ENCODE data around the gene CAPN15.

Gene CAPN15

GRCh38 chr16:533391-534123 is 6.0 kb downstream of the CAPN15 start:
- FAIRE-seq: no peak

GRCh38 chr16:534135-534534 is 6.6 kb downstream of the CAPN15 start:
- FAIRE-seq (no peak), DNase-seq (ENCODE audit: insufficient read length, low spot score) (no peak)
- TF ChIP-seq TAF1 (IDR thresholded peaks at IDR 0.05; ENCODE audit: low read depth, low read length) (no peak), PAX5 (IDR thresholded peaks at IDR 0.05; ENCODE audit: insufficient read depth, low read length, severe bottlenecking) (no peak), POLR2A (IDR thresholded peaks at IDR 0.05; ENCODE audit: low read depth, low read length) (no peak), POLR2AphosphoS5 (IDR thresholded peaks at IDR 0.05; ENCODE audit: low read depth, low read length) (no peak), SPI1 (IDR thresholded peaks at IDR 0.05; ENCODE audit: low read depth, low read length) (no peak), POU2F2 (IDR thresholded peaks at IDR 0.05; ENCODE audit: low read depth, low read length) (no peak)

More at GRCh38 chr16:533391-534123, 6.0 kb downstream of the CAPN15 start:
- DNase-seq (ENCODE audit: insufficient read length, low spot score): no peak
- TF ChIP-seq POLR2AphosphoS5 (IDR thresholded peaks at IDR 0.05; ENCODE audit: low read depth, low read length): no peak
- no peak for TF ChIP-seq PAX5 (IDR thresholded peaks at IDR 0.05; ENCODE audit: insufficient read depth, low read length, severe bottlenecking)
- no peak for TF ChIP-seq POLR2A (IDR thresholded peaks at IDR 0.05; ENCODE audit: low read depth, low read length)
- TF ChIP-seq TAF1 (IDR thresholded peaks at IDR 0.05; ENCODE audit: low read depth, low read length): no peak
- TF ChIP-seq SPI1 (IDR thresholded peaks at IDR 0.05; ENCODE audit: low read depth, low read length): no peak
- no peak for TF ChIP-seq POU2F2 (IDR thresholded peaks at IDR 0.05; ENCODE audit: low read depth, low read length)

- FAIRE-seq (no peak), DNase-seq (ENCODE audit: insufficient read length, low spot score) (no peak)
- TF ChIP-seq POU2F2 (IDR thresholded peaks at IDR 0.05; ENCODE audit: low read depth, low read length): no peak
- TF ChIP-seq POLR2A (IDR thresholded peaks at IDR 0.05; ENCODE audit: low read depth, low read length): no peak
- TF ChIP-seq POLR2AphosphoS5 (IDR thresholded peaks at IDR 0.05; ENCODE audit: low read depth, low read length): no peak
- TF ChIP-seq SPI1 (IDR thresholded peaks at IDR 0.05; ENCODE audit: low read depth, low read length): no peak
- TF ChIP-seq PAX5 (IDR thresholded peaks at IDR 0.05; ENCODE audit: insufficient read depth, low read length, severe bottlenecking): no peak
- no peak for TF ChIP-seq TAF1 (IDR thresholded peaks at IDR 0.05; ENCODE audit: low read depth, low read length)
Observed at GRCh38 chr16:534856-535445, 7.4 kb downstream of the CAPN15 start.

GRCh38 chr16:535446-536405 is 8.2 kb downstream of the CAPN15 start:
- DNase-seq (ENCODE audit: insufficient read length, low spot score) (no peak), FAIRE-seq (no peak)
- TF ChIP-seq SPI1 (IDR thresholded peaks at IDR 0.05; ENCODE audit: low read depth, low read length) (no peak), PAX5 (IDR thresholded peaks at IDR 0.05; ENCODE audit: insufficient read depth, low read length, severe bottlenecking) (no peak), POU2F2 (IDR thresholded peaks at IDR 0.05; ENCODE audit: low read depth, low read length) (no peak), TAF1 (IDR thresholded peaks at IDR 0.05; ENCODE audit: low read depth, low read length) (no peak), POLR2A (IDR thresholded peaks at IDR 0.05; ENCODE audit: low read depth, low read length) (no peak), POLR2AphosphoS5 (IDR thresholded peaks at IDR 0.05; ENCODE audit: low read depth, low read length) (no peak)

GRCh38 chr16:536746-537145 is 9.2 kb downstream of the CAPN15 start:
- TF ChIP-seq POU2F2 (IDR thresholded peaks at IDR 0.05; ENCODE audit: low read depth, low read length) (no peak), TAF1 (IDR thresholded peaks at IDR 0.05; ENCODE audit: low read depth, low read length) (no peak), POLR2A (IDR thresholded peaks at IDR 0.05; ENCODE audit: low read depth, low read length) (no peak), PAX5 (IDR thresholded peaks at IDR 0.05; ENCODE audit: insufficient read depth, low read length, severe bottlenecking) (no peak), POLR2AphosphoS5 (IDR thresholded peaks at IDR 0.05; ENCODE audit: low read depth, low read length) (no peak)
- FAIRE-seq (no peak), DNase-seq (ENCODE audit: insufficient read length, low spot score) (no peak)

- no peak for DNase-seq (ENCODE audit: insufficient read length, low spot score)
- TF ChIP-seq SPI1 (IDR thresholded peaks at IDR 0.05; ENCODE audit: low read depth, low read length) (no peak), POLR2A (IDR thresholded peaks at IDR 0.05; ENCODE audit: low read depth, low read length) (no peak), TAF1 (IDR thresholded peaks at IDR 0.05; ENCODE audit: low read depth, low read length) (no peak)
- FAIRE-seq: no peak
Observed at GRCh38 chr16:537415-538335, 10.2 kb downstream of the CAPN15 start.

- TF ChIP-seq SPI1 (IDR thresholded peaks at IDR 0.05; ENCODE audit: low read depth, low read length) (no peak), POLR2A (IDR thresholded peaks at IDR 0.05; ENCODE audit: low read depth, low read length) (no peak), TAF1 (IDR thresholded peaks at IDR 0.05; ENCODE audit: low read depth, low read length) (no peak)
- FAIRE-seq (no peak), DNase-seq (ENCODE audit: insufficient read length, low spot score) (no peak)
Observed at GRCh38 chr16:539901-540530, 12.5 kb downstream of the CAPN15 start.

GRCh38 chr16:540645-541340 is 13.3 kb downstream of the CAPN15 start:
- TF ChIP-seq SPI1 (IDR thresholded peaks at IDR 0.05; ENCODE audit: low read depth, low read length): no peak
- no peak for TF ChIP-seq PAX5 (IDR thresholded peaks at IDR 0.05; ENCODE audit: insufficient read depth, low read length, severe bottlenecking)
- no peak for TF ChIP-seq TAF1 (IDR thresholded peaks at IDR 0.05; ENCODE audit: low read depth, low read length)
- TF ChIP-seq POLR2A (IDR thresholded peaks at IDR 0.05; ENCODE audit: low read depth, low read length): no peak
- no peak for TF ChIP-seq POU2F2 (IDR thresholded peaks at IDR 0.05; ENCODE audit: low read depth, low read length)
- no peak for TF ChIP-seq POLR2AphosphoS5 (IDR thresholded peaks at IDR 0.05; ENCODE audit: low read depth, low read length)
- DNase-seq (ENCODE audit: insufficient read length, low spot score) (no peak), FAIRE-seq (no peak)

Measured in GM12891 (cell line).